Duodenal mucosa (tissue), 2 donors: ENCODE measurements around the gene HPCAL4.

Source experiments
- H3K27ac ChIP-seq: one replicate; pipeline ENCODE4 v1.7.0; 2013; ENCODE audit warnings: low read depth, low read length
- H3K27me3 ChIP-seq, 2 donors: one replicate each; pipeline ENCODE4 v1.7.0; 2013; ENCODE audit warnings: low read length in 2 of 2, control low read depth in 1 of 2; ENCODE audit not compliant: insufficient read depth in 2 of 2, control insufficient read depth in 1 of 2
- H3K36me3 ChIP-seq, 2 donors: one replicate each; pipeline ENCODE4 v1.7.0; 2013; ENCODE audit warnings: low read length in 2 of 2, control low read depth in 1 of 2; ENCODE audit not compliant: insufficient read depth in 2 of 2, control insufficient read depth in 1 of 2
- H3K4me1 ChIP-seq, 2 donors: one replicate each; pipeline ENCODE4 v1.7.0; 2013; ENCODE audit warnings: low read length in 2 of 2, control low read depth in 1 of 2; ENCODE audit not compliant: insufficient read depth in 2 of 2, control insufficient read depth in 1 of 2
- H3K4me3 ChIP-seq, 2 donors: one replicate each; pipeline ENCODE4 v1.7.0; 2013; ENCODE audit warnings: low read length in 2 of 2, low read depth in 1 of 2
- H3K9ac ChIP-seq, 2 donors: one replicate each; pipeline ENCODE4 v1.7.0; 2013; ENCODE audit warnings: low read length in 2 of 2, low read depth in 1 of 2
- H3K9me3 ChIP-seq, 2 donors: one replicate each; pipeline ENCODE4 v1.7.0; 2013; ENCODE audit warnings: low read length in 2 of 2, control low read depth in 1 of 2; ENCODE audit not compliant: control insufficient read depth in 1 of 2

Gene HPCAL4

DNA sequence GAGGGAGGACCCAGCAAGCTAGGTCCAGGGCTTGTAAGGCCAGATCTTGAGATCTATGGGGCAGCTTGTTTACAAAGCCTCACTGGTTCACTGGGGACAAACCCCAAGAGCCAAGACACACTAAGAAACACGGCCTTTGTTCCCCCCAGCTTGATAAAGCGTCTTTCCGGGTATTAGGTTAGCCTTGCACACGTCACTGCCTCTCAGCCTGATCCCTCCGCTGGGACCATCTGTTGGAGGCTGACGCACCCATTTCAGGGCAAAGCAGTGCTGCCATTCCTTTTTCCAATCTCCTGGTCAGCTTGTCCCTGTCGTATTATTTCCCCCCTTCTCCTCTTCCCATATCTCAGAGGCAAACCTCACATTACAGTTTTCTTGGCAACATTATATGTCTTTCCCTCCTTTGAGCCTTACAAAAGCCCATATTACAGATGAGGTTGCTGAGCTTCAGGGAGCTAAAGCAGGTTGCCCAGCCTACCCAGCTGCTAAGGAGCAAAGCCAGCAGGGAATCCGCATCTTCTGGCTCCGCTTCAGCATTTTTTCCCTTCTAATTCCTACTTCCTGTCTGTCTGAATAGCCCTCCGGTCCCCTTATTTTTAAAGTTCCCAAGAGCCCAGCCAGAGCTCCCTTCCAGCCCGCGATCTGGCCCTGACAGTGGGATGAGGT, 55.9 kb downstream of the HPCAL4 start:
- Histone ChIP-seq H3K9me3 (no peaks in the 10 kb centered on the region), H3K27me3 (peaks cover 15 to 16% of the 10 kb centered on the region in 2 donors), H3K36me3 (peaks cover 0 to 2% of the 10 kb centered on the region in 2 donors), H3K4me1 (peaks cover 0 to 4% of the 10 kb centered on the region in 2 donors), H3K9ac (no peak overlapping the region), H3K27ac (no peak overlapping the region), H3K4me3 (no peak overlapping the region)

DNA sequence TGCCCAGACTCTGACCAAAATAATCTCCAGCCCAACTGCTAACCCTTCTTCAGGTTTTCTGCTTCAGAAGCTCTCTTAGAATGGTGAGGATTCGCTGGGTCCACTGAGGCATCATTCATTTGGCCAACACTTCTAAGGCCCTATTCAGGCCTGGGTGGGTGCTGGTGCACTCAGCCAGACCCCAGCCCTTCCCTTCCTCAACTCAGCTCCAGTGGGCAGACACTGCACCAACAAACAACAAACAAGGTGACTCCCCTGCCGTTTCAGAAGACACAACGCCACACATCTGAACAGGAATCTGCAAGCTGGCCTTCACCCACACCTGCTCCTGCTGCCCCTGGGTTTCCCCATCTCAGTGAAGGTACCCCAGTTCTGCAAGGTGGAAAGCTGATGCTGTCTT, 57.8 kb downstream of the HPCAL4 start:
- no peak overlapping the region for H3K4me3 ChIP-seq
- peaks cover 10 to 11% of the 10 kb centered on the region in 2 donors for H3K27me3 ChIP-seq
- no peaks in the 10 kb centered on the region for H3K4me1 ChIP-seq
- no peaks in the 10 kb centered on the region for H3K9me3 ChIP-seq
- no peak overlapping the region for H3K9ac ChIP-seq
- no peak overlapping the region for H3K27ac ChIP-seq
- peaks cover 0 to 2% of the 10 kb centered on the region in 2 donors for H3K36me3 ChIP-seq

DNA sequence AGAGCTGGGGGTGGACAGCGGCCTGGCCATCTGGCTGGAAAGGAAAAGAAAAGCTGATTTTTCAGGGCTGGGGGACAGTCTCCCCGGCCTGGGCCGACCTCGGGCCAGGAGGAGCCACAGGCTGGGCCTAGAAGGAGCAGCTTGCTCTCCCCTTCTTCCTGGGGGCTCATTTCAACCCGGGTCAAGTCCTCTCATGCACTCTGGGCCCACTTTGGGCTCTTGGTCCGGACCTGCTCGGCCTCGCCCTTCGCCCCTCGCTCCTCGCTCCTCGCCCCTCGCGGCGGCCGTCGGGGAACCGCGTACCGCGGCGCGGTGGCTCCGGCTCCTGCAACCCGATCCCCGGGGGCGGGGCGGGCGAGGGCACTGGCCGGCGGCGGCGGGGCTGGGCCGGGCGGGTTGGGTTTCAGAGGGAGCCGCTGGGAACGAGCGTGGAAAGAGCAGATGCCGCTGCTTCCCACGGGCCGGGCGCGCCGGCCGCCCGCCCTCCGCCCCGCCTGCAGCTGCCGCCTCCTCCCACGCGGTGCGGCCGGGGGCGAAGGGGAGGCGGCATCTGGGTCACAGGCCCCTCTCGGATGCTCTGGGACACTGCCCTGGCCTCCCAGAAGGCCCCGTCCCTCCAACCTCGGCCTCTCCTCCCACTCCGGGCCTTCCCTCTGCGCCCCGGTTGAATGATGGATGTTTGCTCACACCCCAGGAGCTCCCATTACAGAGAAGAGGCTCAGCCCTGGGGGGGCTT, 58.4 kb downstream of the HPCAL4 start:
- Histone ChIP-seq H3K9ac (no peak overlapping the region), H3K27ac (no peak overlapping the region), H3K4me3 (no peak overlapping the region), H3K4me1 (no peaks in the 10 kb centered on the region), H3K36me3 (peaks cover 0 to 2% of the 10 kb centered on the region in 2 donors), H3K9me3 (no peaks in the 10 kb centered on the region), H3K27me3 (peaks cover 10 to 11% of the 10 kb centered on the region in 2 donors)

DNA sequence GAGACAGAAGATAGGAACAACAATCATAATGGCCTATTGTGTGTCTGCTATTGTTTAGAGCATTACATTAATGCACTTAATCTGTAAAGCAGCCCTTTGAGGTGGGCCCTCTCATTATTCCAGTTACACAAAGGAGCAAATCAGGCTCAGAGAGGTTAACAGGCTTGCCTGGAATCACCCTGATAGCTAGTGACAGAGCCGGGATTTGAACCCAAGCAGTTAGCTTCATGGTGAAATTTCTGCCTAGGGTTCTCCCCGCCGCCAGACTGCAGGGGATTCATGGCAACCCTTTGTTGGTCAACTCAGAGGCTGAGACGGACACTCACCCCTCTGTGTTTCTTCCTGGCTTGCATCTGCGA, 58.9 kb downstream of the HPCAL4 start:
- Histone ChIP-seq H3K9me3 (no peaks in the 10 kb centered on the region), H3K9ac (no peak overlapping the region), H3K27ac (no peak overlapping the region), H3K36me3 (peaks cover 0 to 2% of the 10 kb centered on the region in 2 donors), H3K4me1 (no peaks in the 10 kb centered on the region), H3K4me3 (no peak overlapping the region), H3K27me3 (peaks cover 10 to 11% of the 10 kb centered on the region in 2 donors)

DNA sequence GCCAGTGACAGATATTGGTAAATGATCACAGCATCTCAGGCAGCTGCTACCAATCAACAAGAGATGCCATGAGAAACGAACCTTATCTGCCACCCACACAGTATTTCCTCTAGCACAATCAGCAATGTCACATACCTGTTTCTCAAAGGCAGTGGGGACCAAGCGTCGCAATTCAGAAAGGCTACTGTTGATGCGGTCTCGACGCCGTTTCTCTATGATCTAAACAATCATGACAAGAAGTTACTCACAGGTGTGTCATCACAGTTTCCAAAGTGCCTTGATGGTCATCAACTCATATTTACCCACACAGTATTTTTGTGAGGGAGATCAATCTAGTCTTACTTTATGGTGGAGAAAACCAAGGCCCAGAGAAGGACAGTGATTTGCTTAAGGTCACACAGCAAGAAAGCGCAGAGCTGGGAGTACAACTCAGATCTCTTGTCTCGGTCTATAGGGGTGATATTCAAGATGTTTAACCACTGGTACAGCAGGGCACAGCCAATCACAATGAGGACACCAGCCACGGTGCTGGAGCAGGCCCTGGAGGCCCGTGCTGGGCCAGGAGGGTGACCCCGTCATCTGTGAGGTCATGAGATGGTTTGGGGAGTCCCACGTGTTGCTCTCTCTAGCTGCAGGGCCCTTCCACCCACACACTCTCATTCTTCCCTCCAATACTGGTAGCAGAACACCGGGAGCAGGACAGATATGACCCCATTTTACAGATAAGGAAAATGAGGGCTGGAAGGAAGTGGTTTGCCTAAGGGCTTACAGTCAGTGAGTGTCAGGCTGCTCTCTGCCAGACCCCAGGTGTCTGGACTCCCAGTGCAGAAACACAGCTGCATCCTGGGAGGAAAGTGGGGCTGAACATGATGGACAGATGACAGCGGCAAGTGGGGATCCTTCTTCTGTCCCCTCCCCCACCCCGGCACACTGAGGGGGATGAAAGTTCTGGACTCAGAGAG, 59.6 kb downstream of the HPCAL4 start:
- Histone ChIP-seq H3K4me3 (no peak overlapping the region), H3K9ac (no peak overlapping the region), H3K27me3 (peaks cover 10 to 11% of the 10 kb centered on the region in 2 donors), H3K4me1 (no peaks in the 10 kb centered on the region), H3K27ac (no peak overlapping the region), H3K36me3 (peaks cover 0 to 2% of the 10 kb centered on the region in 2 donors), H3K9me3 (no peaks in the 10 kb centered on the region)

DNA sequence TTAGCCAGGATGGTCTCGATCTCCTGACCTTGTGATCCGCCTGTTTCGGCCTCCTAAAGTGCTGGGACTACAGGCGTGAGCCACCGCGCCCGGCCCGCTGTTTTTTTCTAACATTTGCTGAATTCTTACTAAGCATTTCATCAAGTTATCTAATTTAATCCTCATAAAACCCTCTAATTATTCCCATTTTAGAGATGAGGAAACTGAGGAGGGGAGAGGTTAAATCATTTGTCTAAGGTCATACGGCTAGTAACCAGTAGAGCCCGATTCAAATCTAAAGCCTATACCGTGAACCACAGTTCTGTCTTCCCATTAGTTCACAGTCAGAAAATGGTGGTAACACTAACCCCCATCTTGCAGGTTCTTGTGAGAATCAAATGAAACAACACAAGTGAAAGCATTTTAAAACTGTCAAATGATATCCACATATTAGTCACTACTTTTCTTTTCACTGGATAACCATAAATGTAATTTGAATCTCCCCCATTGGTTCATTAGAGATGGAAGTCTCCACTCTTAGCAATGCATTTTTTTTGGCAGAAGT, 62.4 kb downstream of the HPCAL4 start:
- H3K4me1 ChIP-seq, result no peaks in the 10 kb centered on the region
- H3K36me3 ChIP-seq, result peaks cover 0 to 2% of the 10 kb centered on the region in 2 donors
- no peaks in the 10 kb centered on the region for H3K9me3 ChIP-seq
- no peak overlapping the region for H3K9ac ChIP-seq
- H3K27me3 ChIP-seq, result peaks cover 5 to 10% of the 10 kb centered on the region in 2 donors
- no peak overlapping the region for H3K4me3 ChIP-seq
- H3K27ac ChIP-seq, result no peak overlapping the region
